ENCODE results near the gene SDCCAG8. TPM values are rescaled to one million over a fixed set of nuclear protein-coding genes. Genes with fewer than 3 reads are reported as not detected.

SDCCAG8 gene
- polyA plus RNA-seq, 12 donors, result 23.2 to 46.3 (median 26.8) TPM; not detected in 1

DNA sequence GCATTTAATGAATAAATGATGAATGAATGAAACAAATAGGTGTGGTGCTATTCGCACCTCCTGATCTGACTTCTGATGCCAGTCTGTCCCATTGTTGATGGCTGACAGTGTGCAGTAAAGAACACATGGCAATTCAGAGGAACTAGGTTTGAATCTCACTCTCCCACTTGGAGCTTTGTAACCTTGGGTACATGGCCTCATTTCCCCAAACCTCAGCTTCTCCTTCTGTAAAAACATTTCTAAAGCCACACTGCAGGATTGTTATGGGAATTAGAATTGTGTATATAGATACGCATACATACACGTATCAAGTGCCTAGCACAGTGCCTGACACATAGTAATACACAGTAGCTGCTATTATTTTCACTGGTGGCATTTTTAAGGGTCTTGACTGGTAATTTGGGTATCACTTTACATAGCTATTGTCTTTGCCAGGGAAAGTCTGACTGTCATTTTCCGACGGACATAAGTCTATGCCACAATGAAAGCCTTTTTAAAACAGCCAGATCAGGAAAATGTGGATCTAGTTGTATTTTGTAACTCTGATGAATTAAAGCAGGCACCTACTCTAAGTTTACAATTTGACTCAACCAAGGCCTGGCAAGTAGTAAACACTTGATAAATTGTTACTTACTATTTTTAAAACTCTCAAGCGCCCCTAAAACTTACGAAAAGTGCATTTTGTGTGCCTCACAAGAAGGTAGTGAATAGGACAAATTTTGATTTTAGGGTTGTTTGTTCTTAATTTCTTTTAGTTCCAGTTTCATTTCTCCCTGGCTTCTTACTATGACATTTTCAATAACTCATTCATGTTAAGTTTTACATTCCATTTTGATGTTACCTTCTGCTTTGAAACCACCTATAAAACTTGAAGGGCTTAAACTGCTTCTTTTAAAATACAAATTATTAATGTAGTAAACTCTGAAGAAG lies 164.4 kb downstream of the SDCCAG8 start:
- DNase-seq, result no peak

DNA sequence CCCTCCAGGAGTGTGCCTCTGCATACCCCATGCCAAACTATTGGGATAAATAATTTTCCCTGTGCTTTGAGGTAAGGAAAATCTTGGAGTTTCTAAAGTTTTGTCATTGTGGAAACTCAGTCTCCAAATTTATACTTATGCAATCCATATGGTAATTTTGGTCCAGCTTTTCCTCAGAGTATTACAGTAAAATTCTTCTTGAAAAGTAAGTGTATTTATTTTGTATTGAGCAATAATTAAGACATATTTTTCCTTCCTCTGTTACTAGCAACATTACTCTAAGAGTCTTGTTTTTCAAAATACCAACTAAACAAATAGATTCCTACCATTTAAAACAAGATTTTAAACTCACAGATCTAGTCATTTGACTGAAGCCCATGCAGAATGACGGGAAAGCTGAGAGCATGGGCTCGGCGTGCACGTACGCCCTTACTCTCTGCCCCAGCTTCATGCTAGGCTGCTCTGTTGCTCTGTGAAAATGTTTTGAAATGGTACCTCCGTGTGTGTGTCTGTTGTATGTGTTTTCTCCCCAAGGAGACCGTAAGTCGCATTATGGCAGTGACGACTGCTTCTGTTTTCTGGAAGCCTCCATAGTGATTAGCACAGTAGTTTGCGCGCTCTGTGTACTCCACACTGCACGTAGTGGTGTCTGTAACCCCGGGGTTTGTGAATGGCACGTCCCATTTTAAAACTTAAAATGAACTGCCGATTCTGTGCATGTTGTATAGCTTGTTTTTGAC lies 165.3 kb downstream of the SDCCAG8 start:
- no peak for DNase-seq

DNA sequence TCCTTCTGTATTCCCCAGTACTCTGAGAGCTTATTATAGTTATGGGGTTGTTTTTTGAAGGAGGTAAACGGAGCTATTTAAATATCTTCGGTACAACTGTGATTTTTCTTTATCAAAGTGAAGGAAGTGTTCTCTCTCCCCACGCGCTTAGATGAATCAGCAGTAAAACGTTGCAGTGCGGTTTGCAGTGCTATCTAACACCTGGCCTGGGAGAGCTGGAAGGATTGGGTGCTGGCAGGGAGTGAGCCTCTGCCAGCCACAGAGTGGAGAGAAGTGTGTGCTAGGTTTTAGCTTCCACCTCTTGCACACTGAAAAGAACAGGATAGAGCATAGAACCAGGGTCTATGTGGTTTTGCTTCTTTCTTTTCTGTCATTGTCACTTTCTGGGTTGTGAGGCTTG lies 165.9 kb downstream of the SDCCAG8 start:
- DNase-seq, result no peak

DNA sequence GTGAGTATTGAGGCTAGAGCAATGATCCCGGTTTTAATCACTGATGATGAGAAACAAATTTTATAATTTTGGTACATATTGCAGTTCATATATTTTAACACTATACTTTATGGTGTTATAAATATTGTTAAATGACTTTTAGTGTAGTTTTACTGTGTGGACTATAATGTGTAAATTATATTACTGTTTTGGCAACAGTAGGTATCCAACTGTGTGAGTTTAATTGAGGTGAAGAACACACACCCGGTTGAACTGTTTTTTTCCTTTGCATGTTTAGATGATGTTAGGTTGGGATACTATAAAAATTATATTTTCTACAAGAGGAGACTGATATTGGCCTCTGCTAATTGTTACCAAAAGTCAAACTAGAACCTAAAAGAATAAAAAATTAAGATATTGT lies 166.5 kb downstream of the SDCCAG8 start:
- DNase-seq, result no peak

DNA sequence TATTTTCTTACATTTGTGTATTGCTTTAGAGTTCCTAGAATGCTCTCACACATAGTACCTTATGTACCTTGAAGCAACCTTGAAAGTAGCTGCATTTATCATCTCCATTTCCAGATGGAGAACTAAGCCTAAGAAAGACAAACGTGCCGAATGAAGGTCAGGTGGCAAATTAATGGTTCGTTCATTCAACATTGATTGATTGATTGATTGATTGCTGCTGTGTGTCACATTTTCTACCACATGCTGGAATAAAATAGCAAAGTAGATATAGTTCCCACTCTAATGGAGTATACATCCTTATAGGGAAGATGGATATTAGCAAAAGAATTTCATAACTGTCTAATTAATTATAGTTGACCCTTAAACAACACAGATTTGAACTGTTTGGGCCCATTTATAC lies 172.2 kb downstream of the SDCCAG8 start:
- no peak for DNase-seq

DNA sequence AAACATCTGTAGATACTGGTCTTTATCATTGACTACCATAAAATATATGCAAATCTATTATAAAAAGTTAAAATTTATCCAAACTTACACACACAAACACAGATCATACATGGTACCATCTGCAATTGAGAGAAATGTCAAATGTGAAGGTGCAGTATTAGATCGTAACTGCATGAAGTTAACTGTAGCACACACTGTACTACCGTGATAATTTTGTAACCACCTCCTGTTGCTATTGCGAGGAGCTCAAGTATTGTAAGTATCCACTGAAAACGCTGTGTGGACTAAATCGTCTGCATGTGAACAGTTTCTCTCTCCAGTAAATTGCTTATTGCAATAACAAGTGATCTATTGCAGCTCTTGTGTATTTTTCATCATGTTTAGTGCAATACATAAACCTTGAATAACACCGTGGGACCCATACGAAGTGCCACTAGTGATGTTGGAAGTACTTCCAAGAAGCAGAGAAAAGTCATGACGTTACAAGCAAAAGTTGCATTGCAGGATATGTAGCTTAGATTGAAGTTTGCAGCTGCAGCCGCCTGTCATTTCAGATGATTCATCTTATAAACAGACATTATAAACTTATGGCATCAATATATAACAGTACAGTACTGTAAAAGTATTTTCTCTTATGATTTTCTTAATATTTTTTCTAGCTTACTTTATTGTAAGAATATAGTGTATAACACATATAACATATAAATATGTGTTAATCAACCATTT lies 172.9 kb downstream of the SDCCAG8 start:
- no peak for DNase-seq

DNA sequence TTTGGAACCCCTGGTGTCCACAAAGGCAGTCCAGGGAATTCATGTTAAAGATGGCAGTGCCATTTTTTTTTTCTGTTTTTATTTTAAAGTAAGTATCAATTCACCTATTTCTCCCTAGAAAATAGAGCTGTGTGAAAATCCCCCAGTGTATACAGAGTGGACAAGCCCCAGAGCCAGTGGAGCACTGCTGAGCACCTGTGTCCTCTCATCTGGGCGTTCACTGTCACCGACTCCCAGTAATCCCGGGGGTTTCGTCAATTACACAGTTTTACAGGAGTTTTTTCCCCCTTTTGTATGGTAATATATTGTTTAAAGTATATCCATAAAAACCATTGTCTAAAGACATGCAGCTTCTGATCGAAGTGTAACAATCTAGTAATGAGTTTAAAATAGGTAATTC lies 175.8 kb downstream of the SDCCAG8 start:
- no peak for DNase-seq

DNA sequence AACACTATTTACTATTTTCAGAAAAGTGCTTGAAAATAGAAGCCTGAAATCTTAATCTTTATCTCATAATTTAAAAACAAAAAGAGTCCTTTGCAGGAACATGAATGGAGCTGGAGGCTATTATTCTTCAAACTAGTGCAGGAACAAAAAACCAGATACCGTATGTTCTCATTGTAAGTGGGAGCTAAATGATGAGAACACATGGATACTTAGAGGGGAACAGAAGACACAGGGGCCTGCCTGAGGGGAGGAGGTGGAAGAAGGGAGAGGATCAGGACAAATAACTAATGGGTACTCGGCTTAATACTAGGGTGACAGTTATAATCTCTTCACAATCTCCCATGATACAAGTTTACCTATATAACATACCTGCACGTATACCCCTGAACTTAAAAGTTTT lies 176.3 kb downstream of the SDCCAG8 start:
- DNase-seq, result no peak

DNA sequence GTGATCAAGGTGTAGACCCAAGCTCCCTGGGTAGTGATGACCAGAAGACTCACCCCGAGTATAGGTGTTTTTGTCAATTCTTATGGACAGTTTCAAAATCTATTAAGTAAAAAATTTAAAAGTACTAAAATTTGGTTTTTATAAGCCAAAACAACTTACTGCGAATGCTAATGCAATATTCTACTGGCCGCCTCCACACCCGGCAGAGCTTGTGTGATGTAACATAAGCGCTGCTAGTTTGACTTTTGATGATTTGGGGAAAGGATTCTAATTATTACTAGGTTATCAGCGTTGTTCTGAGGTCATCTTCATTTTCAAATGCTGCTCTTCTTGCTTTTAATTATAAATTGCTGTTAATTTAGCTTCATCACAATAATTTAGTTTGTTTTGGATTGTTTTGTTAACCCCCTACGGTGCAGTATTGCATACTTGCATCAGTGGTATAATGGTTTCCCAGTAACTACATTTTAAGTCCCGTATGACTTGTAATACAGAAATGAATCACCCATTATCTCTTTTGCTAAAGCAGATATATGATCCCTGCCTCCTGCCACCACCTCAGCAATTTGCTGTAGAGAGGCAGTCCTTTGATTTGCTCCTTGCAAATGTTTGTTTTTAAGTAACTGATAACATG lies 178.0 kb downstream of the SDCCAG8 start:
- no peak for DNase-seq

DNA sequence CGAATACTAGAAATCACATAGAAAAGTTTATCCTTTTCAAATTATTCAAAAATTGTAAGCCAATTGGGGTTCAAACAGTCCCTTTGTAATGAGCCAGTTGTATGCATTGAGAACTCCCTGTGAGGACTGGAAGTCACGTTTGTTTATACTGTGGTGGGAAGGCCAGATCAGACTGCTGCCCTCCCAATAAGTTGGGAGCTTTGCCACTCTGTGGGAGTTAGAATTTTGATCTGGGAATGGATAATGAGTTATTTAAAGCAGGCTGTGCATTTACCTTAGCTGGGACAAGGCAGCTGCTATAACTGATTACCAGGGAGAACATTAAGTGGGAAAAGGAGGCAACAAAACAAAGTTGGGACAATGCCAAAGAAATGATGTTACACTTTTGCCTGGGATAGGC lies 178.8 kb downstream of the SDCCAG8 start:
- DNase-seq, result no peak

DNA sequence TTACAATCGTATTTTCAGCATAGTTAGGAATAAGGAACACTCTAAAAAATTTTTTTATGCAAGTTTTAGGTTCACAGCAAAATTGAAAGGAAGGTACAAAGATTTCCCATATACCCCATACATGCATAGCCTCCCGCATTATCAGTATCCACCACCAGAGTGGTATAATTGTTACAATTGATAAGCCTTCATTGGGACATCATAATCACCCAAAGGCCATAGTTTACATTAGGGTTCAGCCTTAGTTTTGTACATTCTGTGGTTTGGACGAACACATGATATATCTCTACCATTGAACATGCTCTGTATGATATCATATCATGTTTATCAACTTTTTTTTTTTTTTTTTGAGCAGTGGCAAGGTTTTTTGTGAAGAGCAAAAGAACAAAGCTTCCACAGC lies 180.0 kb downstream of the SDCCAG8 start:
- DNase-seq, result no peak

DNA sequence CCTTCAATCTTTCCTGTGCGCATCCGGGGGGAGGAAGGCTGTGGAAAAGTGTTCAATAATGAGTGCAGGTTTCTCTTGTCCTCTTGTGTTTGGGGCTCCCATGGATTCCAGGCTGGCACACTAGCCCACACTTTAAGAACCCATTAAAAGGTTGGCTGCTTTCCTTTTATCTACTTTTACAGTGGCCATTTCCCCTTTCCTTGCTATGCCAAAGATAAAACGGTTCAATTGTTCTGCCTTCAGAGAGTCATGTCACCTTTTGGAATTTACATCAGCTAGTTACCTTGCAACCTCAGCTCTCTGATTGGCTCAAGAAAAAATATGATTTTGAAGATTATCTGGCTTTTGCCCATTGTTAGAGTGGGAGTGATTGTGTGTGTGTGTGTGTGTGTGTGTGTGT lies 182.3 kb downstream of the SDCCAG8 start:
- DNase-seq, result no peak

DNA sequence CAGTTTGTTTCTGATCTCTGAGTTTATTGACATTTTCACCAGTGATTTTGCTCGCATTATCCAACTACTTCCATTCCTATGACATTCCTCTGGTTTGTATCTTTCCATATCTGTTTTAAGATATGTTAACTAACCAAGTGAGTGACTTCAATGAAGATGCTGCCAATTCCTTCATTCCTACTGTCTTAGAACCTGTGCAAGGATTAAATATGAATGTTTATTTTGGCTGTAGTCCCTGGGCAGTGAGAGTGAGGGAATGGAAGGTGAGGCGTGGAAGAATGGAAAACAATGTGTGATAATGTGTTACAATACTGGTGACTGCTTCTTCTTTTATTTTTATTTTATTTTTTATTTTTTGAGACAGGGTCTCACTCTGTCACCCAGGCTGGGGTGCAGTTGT lies 183.0 kb downstream of the SDCCAG8 start:
- DNase-seq, result no peak

DNA sequence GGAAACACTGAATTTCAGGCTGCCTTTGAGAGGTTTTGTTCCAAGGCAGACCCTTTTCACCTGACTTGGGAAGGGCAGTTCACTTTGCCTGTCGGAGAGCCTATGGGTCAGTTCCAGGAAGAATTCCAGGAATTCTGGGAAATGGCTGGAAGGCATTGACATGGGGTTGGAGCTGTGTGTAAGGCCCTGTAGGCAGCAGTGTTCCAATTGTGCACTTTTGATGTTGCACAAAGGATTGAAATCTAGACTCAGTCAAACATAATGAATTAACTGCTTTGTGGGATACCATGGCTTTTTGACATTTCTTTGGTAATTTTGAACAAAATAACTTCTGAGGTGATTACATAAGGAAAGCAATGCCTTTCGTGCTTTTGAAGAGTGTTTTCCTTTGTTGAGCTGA lies 184.6 kb downstream of the SDCCAG8 start:
- DNase-seq, result no peak

DNA sequence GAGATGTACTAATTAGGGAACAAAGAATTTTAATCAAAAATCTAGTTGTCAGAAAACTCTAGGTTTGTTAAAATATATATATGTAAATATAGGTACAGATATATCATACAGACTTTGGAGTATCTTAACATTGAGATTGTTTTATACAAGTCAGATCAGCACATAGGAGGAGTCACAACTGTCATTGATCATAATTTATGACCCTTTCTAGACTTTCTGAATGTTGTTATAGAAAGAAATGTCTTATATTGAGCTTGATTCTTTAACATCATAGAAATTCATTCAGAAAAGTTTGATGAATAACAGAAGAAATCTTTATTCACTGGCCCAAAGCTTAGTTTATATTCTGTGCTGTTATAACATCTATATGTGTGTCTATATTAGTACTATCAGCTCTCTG lies 185.8 kb downstream of the SDCCAG8 start:
- no peak for DNase-seq

DNA sequence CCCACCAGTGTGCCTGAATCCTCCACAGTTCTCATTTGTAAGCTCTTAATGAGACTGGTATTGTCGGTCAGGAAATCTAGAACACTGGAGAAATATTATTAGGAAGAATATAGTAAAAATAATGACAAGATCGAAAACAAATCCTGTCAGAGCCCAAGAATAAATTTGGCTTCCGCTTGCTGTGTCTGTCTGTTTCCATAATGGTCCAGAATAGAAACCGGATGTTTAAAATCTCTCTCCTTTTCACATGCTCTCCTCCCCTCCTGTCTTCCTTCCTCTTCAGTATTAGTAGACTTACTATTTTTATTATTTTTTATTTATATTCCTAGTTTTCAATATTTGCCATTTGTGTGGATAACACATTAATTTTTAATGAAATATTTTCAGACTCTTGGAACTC lies 187.7 kb downstream of the SDCCAG8 start:
- DNase-seq, result no peak

DNA sequence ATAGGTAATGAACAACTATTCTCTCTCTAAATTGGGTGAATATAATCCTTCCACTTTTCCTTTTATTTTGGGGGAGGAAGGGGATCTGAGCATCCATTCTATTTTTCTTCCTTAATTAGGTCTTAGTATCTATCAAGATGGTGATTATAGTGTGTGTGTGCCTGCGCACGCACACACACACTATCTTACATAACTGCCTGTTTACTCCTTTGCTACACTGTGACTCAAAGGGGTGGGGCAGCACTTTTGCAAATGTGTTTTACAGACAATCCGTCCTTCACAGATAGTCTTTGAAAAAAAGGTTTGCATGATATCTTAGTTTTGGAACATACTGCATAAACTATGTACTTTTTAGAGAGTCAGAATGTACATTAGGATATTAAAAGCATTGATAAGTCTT lies 191.5 kb downstream of the SDCCAG8 start:
- DNase-seq, result no peak

DNA sequence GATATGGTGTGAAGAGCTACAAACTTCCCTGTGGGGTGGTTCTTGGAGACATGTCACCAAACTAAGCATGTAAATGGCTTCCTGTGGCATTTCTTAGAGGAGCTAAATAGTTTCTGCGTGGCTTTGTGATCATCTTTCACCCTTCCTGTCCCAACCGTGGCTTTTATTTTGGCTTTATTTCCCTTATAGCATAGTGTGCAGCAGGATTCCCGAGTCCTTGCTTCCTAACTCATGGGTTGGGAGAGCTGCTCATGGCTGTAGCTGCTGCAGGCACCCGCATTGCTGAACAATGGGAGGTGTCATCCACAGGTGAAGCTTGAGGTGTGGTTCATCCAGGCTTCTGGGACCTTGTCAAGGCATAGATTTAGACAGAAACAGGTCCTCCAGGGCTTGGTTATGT lies 192.0 kb downstream of the SDCCAG8 start:
- no peak for DNase-seq

DNA sequence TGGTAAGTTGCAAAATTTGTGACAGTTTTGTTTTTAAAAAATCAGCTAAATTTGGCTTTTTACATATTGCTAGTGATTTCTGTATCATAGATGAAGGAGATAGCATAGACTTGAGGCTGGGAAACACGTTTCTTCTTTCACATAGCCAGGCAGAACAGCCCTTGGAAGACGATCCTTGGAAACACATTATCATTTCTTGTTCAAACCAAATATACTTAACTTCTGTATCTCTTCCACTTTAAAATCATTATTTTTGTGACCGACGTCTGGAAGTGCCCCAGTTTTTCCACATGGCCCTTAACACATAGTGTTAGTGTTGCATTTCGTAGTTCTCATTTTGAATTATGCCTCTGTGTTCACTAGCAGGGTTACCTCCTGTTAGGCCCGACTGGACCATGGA lies 193.5 kb downstream of the SDCCAG8 start:
- no peak for DNase-seq

DNA sequence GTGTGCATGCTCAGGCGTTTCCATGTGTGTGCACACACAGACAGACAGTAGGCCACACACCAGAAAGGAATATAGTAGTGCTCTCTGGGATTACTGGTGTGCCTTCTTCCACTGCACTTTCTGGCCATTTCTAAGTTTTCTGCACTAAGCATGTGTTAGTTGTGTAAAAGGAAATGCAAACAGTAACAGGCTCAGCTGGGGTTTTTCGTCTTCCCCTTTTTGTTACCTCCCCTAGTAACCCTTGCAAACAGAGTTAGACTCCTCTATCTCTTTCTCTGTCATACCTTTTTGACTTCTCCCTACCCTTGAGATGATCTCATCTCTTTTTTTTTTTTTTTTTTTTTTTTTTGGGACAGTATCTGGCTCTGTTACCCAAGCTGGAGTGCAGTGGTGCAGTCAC lies 196.3 kb downstream of the SDCCAG8 start:
- no peak for DNase-seq

DNA sequence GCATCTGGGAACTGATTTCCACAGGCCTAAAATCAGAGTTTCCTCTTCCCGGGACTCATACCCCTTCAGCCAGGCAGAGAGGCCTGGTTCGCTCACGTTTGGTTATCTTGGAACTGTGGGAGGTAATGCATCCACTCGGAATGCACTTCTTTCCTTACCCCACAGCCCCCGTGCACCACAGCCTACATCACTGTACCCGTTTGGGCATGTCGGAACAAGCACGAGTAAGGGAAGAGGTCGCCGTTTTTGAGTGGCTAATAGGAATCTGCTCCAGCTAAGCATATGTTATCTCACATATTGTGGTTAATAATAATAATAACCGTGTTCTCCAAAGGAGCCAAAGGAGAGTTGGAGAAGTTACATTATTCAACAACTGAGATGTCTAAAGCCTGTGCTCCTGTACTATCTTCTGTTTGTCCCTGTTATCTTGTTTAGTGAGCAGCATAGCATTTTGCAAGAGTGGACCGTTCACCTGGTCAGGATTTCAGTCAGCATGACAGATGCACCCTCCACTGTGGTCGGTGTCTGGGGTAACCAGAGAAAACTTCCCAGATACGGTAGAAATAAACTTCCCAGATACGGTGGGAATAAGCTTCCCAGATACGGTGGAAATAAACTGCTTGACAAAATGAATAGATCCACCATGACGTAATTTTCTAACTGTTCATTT lies 198.6 kb downstream of the SDCCAG8 start:
- DNase-seq, result no peak
